A549 (cell line): ENCODE measurements around the gene KCNC2. TPM values are rescaled to one million over a fixed set of nuclear protein-coding genes. Genes with fewer than 3 reads are reported as not detected.

Experiments used
- ATAC-seq, 2 experiments: fragments of 200-7000 bp in 1 of 2; fragments of >200 bp in 1 of 2; cut with Nextera tagmentation in 1 of 2; cut with Tn5 transposase in 1 of 2; 3 replicates each; pipeline versions ENCODE4 v1.8.0 to v1.9.1; 2018 to 2020; ENCODE audit warnings: mild to moderate bottlenecking in 1 of 2, moderate library complexity in 1 of 2
- CTCF ChIA-PET: fragments of 300-600 bp; sonication (Branson Sonifier 250); formaldehyde crosslinking; extraction: SDS; loops from one replicate; lab custom pipeline; 2021; ENCODE audit warnings: antibody characterized with exemption, inconsistent platforms; lab: Yijun Ruan, JAX
- POLR2A ChIA-PET: fragments of 350-600 bp; formaldehyde crosslinking; extraction: SDS; loops from one replicate; lab custom pipeline; 2021; ENCODE audit warnings: antibody characterized with exemption, inconsistent platforms; lab: Yijun Ruan, JAX
- DNase-seq, 2 experiments: peaks; one replicate each; pipeline versions ENCODE4 v3.0.0 to v3.0.0-alpha.2; 2011 to 2016; ENCODE audit warnings: low read depth in 1 of 2, low spot score in 1 of 2
- FAIRE-seq: peaks from 2 replicates; lab custom pipeline; 2011; peaks lifted over from hg19 to GRCh38; lab: Jason Lieb, UNC
- H3K27ac ChIP-seq, 2 experiments: fragments of >200 bp; sonication (Bioruptor Twin); formaldehyde crosslinking; 3 replicates each; pipeline ENCODE4 v1.5.1; 2016 to 2017
- H3K4me1 ChIP-seq: fragments of >200 bp; sonication (Bioruptor Twin); formaldehyde crosslinking; 3 replicates; pipeline ENCODE4 v1.6.1; 2016
- H3K4me2 ChIP-seq: fragments of >200 bp; sonication (Bioruptor Twin); formaldehyde crosslinking; 3 replicates; pipeline ENCODE4 v1.6.1; 2016
- H3K4me3 ChIP-seq: fragments of >200 bp; sonication (Bioruptor Twin); formaldehyde crosslinking; 3 replicates; pipeline ENCODE4 v1.5.1; 2016
- H3K9me3 ChIP-seq: fragments of >200 bp; sonication (Bioruptor Twin); formaldehyde crosslinking; 3 replicates; pipeline ENCODE4 v1.6.1; 2016
- BHLHE40 ChIP-seq: IDR thresholded peaks from 2 replicates; pipeline ENCODE4 v1.6.1; 2012; ENCODE audit warnings: low read depth, low read length, inconsistent platforms
- CBX8 ChIP-seq: fragments of 200-600 bp; sonication (generic); IDR thresholded peaks from 2 replicates; pipeline ENCODE4 v1.6.1; 2016
- CEBPB ChIP-seq, 2 experiments: fragments of >200 bp in 1 of 2; sonication (Bioruptor Twin) in 1 of 2; formaldehyde crosslinking in 1 of 2; IDR thresholded peaks; 2 replicates each; pipeline ENCODE4 v1.6.1; 2012 to 2016
- CHD2 ChIP-seq: fragments of 150-350 bp; IDR thresholded peaks from 2 replicates; pipeline ENCODE4 v1.6.1; 2014; ENCODE audit warnings: low read length; ENCODE audit not compliant: partially characterized antibody
- ELK1 ChIP-seq: fragments of 150-350 bp; IDR thresholded peaks from 2 replicates; pipeline ENCODE4 v1.6.1; 2014; ENCODE audit warnings: low read depth, mild to moderate bottlenecking, low read length
- EP300 ChIP-seq, 2 experiments: fragments of >200 bp; sonication (Bioruptor Twin); formaldehyde crosslinking; IDR thresholded peaks; 2 replicates in 1 of 2; 3 replicates in 1 of 2; pipeline ENCODE4 v1.6.1; 2016 to 2017
- HDAC2 ChIP-seq: fragments of 200-600 bp; sonication (generic); IDR thresholded peaks from 2 replicates; pipeline ENCODE4 v1.6.1; 2016
- HEYL ChIP-seq: fragments of 250-450 bp; sonication (Bioruptor Pico); IDR thresholded peaks from 2 replicates; pipeline ENCODE4 v1.8.0; 2021; ENCODE audit warnings: mild to moderate bottlenecking, moderate library complexity
- HOXB5 ChIP-seq: fragments of 250-450 bp; sonication (Bioruptor Pico); IDR thresholded peaks from 2 replicates; pipeline ENCODE4 v1.5.0; 2020; ENCODE audit warnings: mild to moderate bottlenecking, moderate library complexity
- KDM1A ChIP-seq: fragments of 200-600 bp; sonication (generic); IDR thresholded peaks from 2 replicates; pipeline ENCODE4 v1.6.1; 2016; ENCODE audit warnings: low read depth, mild to moderate bottlenecking
- MAFK ChIP-seq: fragments of 450-650 bp; IDR thresholded peaks from 2 replicates; pipeline ENCODE4 v1.6.1; 2014; ENCODE audit not compliant: partially characterized antibody
- MAZ ChIP-seq: fragments of 150-350 bp; IDR thresholded peaks from 2 replicates; pipeline ENCODE4 v1.6.1; 2014; ENCODE audit warnings: antibody characterized with exemption, low read depth, low read length, borderline replicate concordance
- NFE2L2 ChIP-seq: fragments of 150-350 bp; conservative IDR thresholded peaks from 2 replicates; pipeline ENCODE4 v1.6.1; 2014; ENCODE audit warnings: low read length
- NPAS2 ChIP-seq: fragments of 250-450 bp; sonication (Bioruptor Pico); IDR thresholded peaks from 2 replicates; pipeline ENCODE4 v1.8.0; 2022; ENCODE audit warnings: mild to moderate bottlenecking, moderate library complexity, borderline replicate concordance
- RAD21 ChIP-seq, 2 experiments: fragments of >200 bp in 1 of 2; sonication (Bioruptor Twin) in 1 of 2; formaldehyde crosslinking in 1 of 2; IDR thresholded peaks in 1 of 2; conservative IDR thresholded peaks in 1 of 2; 2 replicates in 1 of 2; 3 replicates in 1 of 2; pipeline ENCODE4 v1.6.1; 2012 to 2018; ENCODE audit warnings: inconsistent platforms in 1 of 2
- RCOR1 ChIP-seq: fragments of 150-350 bp; IDR thresholded peaks from 2 replicates; pipeline ENCODE4 v1.6.1; 2014; ENCODE audit warnings: antibody characterized with exemption, low read length, low read depth
- RFX5 ChIP-seq: fragments of 450-650 bp; IDR thresholded peaks from 2 replicates; pipeline ENCODE4 v1.7.1; 2014; ENCODE audit warnings: antibody characterized with exemption, mild to moderate bottlenecking, moderate library complexity
- RNF2 ChIP-seq: fragments of 200-600 bp; sonication (generic); IDR thresholded peaks from 2 replicates; pipeline ENCODE4 v1.6.1; 2016; ENCODE audit warnings: low read depth, mild to moderate bottlenecking, antibody characterized with exemption, moderate library complexity, borderline replicate concordance
- SMC3 ChIP-seq: fragments of >200 bp; sonication (Bioruptor Twin); formaldehyde crosslinking; IDR thresholded peaks from 3 replicates; pipeline ENCODE4 v1.6.1; 2018; ENCODE audit warnings: inconsistent platforms
- SREBF2 ChIP-seq: fragments of 450-650 bp; IDR thresholded peaks from 2 replicates; pipeline ENCODE4 v1.6.1; 2014; ENCODE audit warnings: mild to moderate bottlenecking, moderate library complexity
- TFCP2L1 ChIP-seq: fragments of 250-450 bp; sonication (Bioruptor Pico); IDR thresholded peaks from 2 replicates; pipeline ENCODE4 v1.5.0; 2021; ENCODE audit warnings: mild to moderate bottlenecking
- polyA plus RNA-seq, 4 experiments: library from polyadenylated mRNA; depleted of rRNA in 3 of 4; stranded (reverse); fragments of >200 nt; fragmentation: RNase III in 1 of 4; extraction: RNeasy Plus Mini Kit Qiagen cat#74134 plus additional on column Dnase treatment in 1 of 4; gene quantifications; 2 replicates in 3 of 4; 3 replicates in 1 of 4; pipeline ENCODE4 v1.2.3, GENCODE V29; 2011 to 2017
- TF ChIP-seq, protein P1 (sequence below): IDR thresholded peaks from 2 replicates; pipeline ENCODE4 v1.6.1; 2012
- TF ChIP-seq, protein P2 (sequence below): fragments of >200 bp; sonication (Bioruptor Twin); formaldehyde crosslinking; IDR thresholded peaks from 3 replicates; pipeline ENCODE4 v1.5.1; 2016
- TF ChIP-seq, protein P3 (sequence below): fragments of 250-450 bp; sonication (Bioruptor Pico); IDR thresholded peaks from 2 replicates; pipeline ENCODE4 v1.5.0; 2021; ENCODE audit warnings: mild to moderate bottlenecking, moderate library complexity, borderline replicate concordance
- TF ChIP-seq, protein P4 (sequence below): fragments of 200-600 bp; sonication (generic); IDR thresholded peaks from 2 replicates; pipeline ENCODE4 v1.6.1; 2016; ENCODE audit warnings: antibody characterized with exemption, mild to moderate bottlenecking, moderate library complexity
- TF ChIP-seq, protein P5 (sequence below): fragments of >200 bp; sonication (Bioruptor Twin); formaldehyde crosslinking; IDR thresholded peaks from 2 replicates; pipeline ENCODE4 v1.6.1; 2016

KCNC2 gene
- polyA plus RNA-seq, 2 of the 4 experiments (the other 2 are of a cell fraction), result not detected

DNA sequence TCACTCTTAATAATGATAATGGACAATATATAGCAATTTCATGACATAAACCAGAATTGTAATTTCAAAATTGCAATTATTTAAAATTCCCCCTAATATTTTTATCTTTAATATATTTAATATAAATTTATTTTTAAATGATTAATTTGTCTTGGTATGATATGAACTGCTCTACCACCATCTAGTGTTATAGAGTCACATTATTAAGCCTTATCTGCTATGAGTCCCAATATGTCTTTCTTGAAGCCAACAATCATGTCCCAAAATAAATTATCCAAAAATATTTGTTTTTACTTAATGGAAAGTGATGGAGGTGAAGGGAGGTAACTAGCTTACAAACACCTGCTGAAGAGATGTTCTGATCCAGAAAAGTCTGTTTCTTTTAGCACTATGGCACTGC, 151.4 kb downstream of the KCNC2 start:
- ChIA-PET POLR2A (no interaction called here), CTCF (interaction anchor here (0.6 kb wide), 1 partner anchor 335 kb away, joined by 3 read pairs; no protein-coding TSS in a partner anchor)
- no peak for ATAC-seq
- no peak overlapping the region for H3K27ac ChIP-seq
- H3K9me3 ChIP-seq, result no peaks in the 10 kb centered on the region
- no peak overlapping the region for H3K4me2 ChIP-seq
- H3K4me1 ChIP-seq, result no peaks in the 10 kb centered on the region
- no peak for DNase-seq
- FAIRE-seq, result no peak
- H3K4me3 ChIP-seq, result no peak overlapping the region
- TF ChIP-seq ELK1 (no peak), RFX5 (no peak), MAZ (no peak), TFCP2L1 (no peak), CHD2 (no peak), BHLHE40 (no peak), CBX8 (no peak), NPAS2 (CRISPR knock-in tag) (no peak), SREBF2 (no peak), RAD21 (conservative IDR thresholded peaks at IDR 0.05 in 1 of 2, IDR thresholded peaks at IDR 0.05 in 1 of 2) (peak; percentile 11 to 49; a peak in 3 of 5 replicates), HDAC2 (no peak), KDM1A (no peak), HOXB5 (CRISPR knock-in tag) (no peak), CEBPB (IDR thresholded peaks at IDR 0.05) (no peak), RCOR1 (no peak), HEYL (no peak), NFE2L2 (no peak), SMC3 (peak; percentile 33; the same call in 1 of the 3 replicates), RNF2 (no peak), EP300 (IDR thresholded peaks at IDR 0.05) (no peak), MAFK (no peak)
- TF ChIP-seq, protein P1, sequence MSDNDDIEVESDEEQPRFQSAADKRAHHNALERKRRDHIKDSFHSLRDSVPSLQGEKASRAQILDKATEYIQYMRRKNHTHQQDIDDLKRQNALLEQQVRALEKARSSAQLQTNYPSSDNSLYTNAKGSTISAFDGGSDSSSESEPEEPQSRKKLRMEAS, result no peak
- TF ChIP-seq, protein P2, sequence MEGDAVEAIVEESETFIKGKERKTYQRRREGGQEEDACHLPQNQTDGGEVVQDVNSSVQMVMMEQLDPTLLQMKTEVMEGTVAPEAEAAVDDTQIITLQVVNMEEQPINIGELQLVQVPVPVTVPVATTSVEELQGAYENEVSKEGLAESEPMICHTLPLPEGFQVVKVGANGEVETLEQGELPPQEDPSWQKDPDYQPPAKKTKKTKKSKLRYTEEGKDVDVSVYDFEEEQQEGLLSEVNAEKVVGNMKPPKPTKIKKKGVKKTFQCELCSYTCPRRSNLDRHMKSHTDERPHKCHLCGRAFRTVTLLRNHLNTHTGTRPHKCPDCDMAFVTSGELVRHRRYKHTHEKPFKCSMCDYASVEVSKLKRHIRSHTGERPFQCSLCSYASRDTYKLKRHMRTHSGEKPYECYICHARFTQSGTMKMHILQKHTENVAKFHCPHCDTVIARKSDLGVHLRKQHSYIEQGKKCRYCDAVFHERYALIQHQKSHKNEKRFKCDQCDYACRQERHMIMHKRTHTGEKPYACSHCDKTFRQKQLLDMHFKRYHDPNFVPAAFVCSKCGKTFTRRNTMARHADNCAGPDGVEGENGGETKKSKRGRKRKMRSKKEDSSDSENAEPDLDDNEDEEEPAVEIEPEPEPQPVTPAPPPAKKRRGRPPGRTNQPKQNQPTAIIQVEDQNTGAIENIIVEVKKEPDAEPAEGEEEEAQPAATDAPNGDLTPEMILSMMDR, result 0 out of 3 replicates have a peak, but pooled peaks have one; percentile 13
- TF ChIP-seq, protein P3, sequence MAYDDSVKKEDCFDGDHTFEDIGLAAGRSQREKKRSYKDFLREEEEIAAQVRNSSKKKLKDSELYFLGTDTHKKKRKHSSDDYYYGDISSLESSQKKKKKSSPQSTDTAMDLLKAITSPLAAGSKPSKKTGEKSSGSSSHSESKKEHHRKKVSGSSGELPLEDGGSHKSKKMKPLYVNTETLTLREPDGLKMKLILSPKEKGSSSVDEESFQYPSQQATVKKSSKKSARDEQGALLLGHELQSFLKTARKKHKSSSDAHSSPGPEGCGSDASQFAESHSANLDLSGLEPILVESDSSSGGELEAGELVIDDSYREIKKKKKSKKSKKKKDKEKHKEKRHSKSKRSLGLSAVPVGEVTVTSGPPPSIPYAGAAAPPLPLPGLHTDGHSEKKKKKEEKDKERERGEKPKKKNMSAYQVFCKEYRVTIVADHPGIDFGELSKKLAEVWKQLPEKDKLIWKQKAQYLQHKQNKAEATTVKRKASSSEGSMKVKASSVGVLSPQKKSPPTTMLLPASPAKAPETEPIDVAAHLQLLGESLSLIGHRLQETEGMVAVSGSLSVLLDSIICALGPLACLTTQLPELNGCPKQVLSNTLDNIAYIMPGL (CRISPR knock-in tag), result no peak
- TF ChIP-seq, protein P4, sequence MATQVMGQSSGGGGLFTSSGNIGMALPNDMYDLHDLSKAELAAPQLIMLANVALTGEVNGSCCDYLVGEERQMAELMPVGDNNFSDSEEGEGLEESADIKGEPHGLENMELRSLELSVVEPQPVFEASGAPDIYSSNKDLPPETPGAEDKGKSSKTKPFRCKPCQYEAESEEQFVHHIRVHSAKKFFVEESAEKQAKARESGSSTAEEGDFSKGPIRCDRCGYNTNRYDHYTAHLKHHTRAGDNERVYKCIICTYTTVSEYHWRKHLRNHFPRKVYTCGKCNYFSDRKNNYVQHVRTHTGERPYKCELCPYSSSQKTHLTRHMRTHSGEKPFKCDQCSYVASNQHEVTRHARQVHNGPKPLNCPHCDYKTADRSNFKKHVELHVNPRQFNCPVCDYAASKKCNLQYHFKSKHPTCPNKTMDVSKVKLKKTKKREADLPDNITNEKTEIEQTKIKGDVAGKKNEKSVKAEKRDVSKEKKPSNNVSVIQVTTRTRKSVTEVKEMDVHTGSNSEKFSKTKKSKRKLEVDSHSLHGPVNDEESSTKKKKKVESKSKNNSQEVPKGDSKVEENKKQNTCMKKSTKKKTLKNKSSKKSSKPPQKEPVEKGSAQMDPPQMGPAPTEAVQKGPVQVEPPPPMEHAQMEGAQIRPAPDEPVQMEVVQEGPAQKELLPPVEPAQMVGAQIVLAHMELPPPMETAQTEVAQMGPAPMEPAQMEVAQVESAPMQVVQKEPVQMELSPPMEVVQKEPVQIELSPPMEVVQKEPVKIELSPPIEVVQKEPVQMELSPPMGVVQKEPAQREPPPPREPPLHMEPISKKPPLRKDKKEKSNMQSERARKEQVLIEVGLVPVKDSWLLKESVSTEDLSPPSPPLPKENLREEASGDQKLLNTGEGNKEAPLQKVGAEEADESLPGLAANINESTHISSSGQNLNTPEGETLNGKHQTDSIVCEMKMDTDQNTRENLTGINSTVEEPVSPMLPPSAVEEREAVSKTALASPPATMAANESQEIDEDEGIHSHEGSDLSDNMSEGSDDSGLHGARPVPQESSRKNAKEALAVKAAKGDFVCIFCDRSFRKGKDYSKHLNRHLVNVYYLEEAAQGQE, result no peak
- TF ChIP-seq, protein P5, sequence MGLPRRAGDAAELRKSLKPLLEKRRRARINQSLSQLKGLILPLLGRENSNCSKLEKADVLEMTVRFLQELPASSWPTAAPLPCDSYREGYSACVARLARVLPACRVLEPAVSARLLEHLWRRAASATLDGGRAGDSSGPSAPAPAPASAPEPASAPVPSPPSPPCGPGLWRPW, result no peak
